WI38 (cell line): Measurements from ENCODE around the gene TMEM255B.
"Not testable (repeated sequence)": the region's sequence is repeated elsewhere in the genome, so short reads cannot be mapped to it uniquely, and the experiment has no call there.

Experiments used
- H3K4me3 ChIP-seq: 2 replicates; pipeline ENCODE4 v1.5.1; 2011; ENCODE audit warnings: low read depth, mild to moderate bottlenecking, control low read depth, low read length
- CTCF ChIP-seq: IDR thresholded peaks from 2 replicates; pipeline ENCODE4 v1.5.1; 2012; ENCODE audit warnings: low read depth, mild to moderate bottlenecking, control low read depth, low read length

Gene TMEM255B

GRCh38 chr13:113758651-113759524, at the start of gene TMEM255B:
Gene TMEM255B (plus strand): TSS chr13:113759226. CDS start chr13:113759270, 44 bp downstream.
- no peak for TF ChIP-seq CTCF
- peak within 1 kb of the TSS; percentile 66 for H3K4me3 ChIP-seq

GRCh38 chr13:113722921-113723320, 36.1 kb upstream of the TMEM255B start:
- no peak for TF ChIP-seq CTCF
- H3K4me3 ChIP-seq, result no peak overlapping the region

- no peak for TF ChIP-seq CTCF
- no peak overlapping the region for H3K4me3 ChIP-seq
Observed at GRCh38 chr13:113723410-113724015, 35.5 kb upstream of the TMEM255B start.

- no peak overlapping the region for H3K4me3 ChIP-seq
- no peak for TF ChIP-seq CTCF
Observed at GRCh38 chr13:113724016-113724758, 34.8 kb upstream of the TMEM255B start.

- H3K4me3 ChIP-seq, result no peak overlapping the region
- TF ChIP-seq CTCF, result peak; percentile 74
Observed at GRCh38 chr13:113724780-113725315, 34.2 kb upstream of the TMEM255B start.

- not testable (repeated sequence) for H3K4me3 ChIP-seq
Observed at GRCh38 chr13:113725329-113726105, 33.5 kb upstream of the TMEM255B start.

GRCh38 chr13:113726106-113726821, 32.8 kb upstream of the TMEM255B start:
- not testable (repeated sequence) for H3K4me3 ChIP-seq
